GM06990 (cell line): ENCODE data around the gene F2RL2.

Source experiments
- DNase-seq: peaks from one replicate; pipeline ENCODE4 v3.0.0-alpha.2; 2011; ENCODE audit not compliant: insufficient read length; ENCODE audit errors: extremely low read depth
- H3K27me3 ChIP-seq: replicated peaks from 2 replicates; pipeline ENCODE4 v1.6.0; 2011; ENCODE audit warnings: low read length; ENCODE audit not compliant: control insufficient read depth, insufficient read depth
- H3K36me3 ChIP-seq: 2 replicates; pipeline ENCODE4 v1.5.1; 2011; ENCODE audit warnings: low read length; ENCODE audit not compliant: control insufficient read depth, insufficient read depth
- H3K4me3 ChIP-seq: replicated peaks from 2 replicates; pipeline ENCODE4 v1.5.1; 2011; ENCODE audit warnings: low read depth, mild to moderate bottlenecking, control low read depth, low read length
- TF ChIP-seq, protein P1 (sequence below): IDR thresholded peaks from 2 replicates; pipeline ENCODE4 v1.5.1; 2011; ENCODE audit warnings: low read length, control low read depth, mild to moderate bottlenecking, inconsistent platforms; ENCODE audit not compliant: insufficient read depth, poor library complexity, severe bottlenecking

The F2RL2 gene

DNA sequence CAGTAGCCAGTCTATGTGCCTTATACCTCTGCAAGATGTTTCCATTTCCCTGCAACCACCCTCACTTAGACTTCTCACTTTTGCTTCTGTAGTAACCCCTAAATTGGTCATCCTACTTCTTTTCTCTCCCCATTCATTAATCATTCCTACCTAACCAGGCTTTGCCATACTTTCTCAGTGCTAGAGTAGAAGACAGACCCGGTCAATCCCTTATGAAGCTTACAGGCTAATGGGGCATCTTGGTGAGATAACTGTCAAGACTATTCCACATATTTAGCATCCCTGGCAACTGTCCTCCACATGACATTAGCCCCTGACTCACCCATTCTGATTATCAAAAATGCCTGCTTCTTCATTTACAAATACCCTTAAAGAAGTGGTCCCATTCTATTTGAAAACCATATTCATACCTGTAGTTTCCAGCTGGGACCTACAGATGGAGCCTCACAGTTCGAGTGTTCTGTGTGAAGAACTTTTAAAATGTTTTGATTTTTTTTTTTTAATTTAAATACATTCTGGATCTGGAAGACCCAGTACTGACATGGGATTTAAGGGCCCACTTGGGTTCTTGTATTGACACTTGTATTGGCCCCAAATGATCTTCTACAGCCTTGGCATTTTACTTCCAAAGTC lies 21.0 kb downstream of the F2RL2 start:
- Histone ChIP-seq H3K4me3 (no peak overlapping the region), H3K36me3 (no peaks in the 10 kb centered on the region; the same call in 1 of the 2 replicates), H3K27me3 (no peaks in the 10 kb centered on the region)
- no peak for DNase-seq
- TF ChIP-seq, protein P1, sequence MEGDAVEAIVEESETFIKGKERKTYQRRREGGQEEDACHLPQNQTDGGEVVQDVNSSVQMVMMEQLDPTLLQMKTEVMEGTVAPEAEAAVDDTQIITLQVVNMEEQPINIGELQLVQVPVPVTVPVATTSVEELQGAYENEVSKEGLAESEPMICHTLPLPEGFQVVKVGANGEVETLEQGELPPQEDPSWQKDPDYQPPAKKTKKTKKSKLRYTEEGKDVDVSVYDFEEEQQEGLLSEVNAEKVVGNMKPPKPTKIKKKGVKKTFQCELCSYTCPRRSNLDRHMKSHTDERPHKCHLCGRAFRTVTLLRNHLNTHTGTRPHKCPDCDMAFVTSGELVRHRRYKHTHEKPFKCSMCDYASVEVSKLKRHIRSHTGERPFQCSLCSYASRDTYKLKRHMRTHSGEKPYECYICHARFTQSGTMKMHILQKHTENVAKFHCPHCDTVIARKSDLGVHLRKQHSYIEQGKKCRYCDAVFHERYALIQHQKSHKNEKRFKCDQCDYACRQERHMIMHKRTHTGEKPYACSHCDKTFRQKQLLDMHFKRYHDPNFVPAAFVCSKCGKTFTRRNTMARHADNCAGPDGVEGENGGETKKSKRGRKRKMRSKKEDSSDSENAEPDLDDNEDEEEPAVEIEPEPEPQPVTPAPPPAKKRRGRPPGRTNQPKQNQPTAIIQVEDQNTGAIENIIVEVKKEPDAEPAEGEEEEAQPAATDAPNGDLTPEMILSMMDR: peak; percentile 19

DNA sequence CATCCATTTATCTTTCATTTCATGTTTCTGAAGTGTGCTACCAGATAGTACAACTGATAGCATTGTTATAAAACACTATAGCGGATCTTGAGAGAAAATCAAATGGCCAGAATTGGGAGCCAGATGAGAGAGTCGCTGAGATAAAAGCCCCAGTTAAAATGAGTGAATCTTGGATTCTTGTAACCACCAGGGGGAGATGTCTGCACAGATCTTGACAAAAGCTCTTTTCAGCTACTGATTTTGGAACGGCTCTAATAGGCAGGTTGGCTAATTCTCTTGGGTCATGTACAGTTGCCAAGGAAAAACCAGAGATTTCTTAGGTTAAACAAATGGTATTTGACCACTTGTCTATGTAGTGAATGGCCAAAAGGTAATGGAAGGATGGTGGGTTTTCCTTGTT lies 21.7 kb downstream of the F2RL2 start:
- H3K4me3 ChIP-seq: no peak overlapping the region
- TF ChIP-seq, protein P1: peak; percentile 68
- H3K36me3 ChIP-seq: no peaks in the 10 kb centered on the region; the same call in 1 of the 2 replicates
- no peak for DNase-seq
- H3K27me3 ChIP-seq: no peaks in the 10 kb centered on the region

DNA sequence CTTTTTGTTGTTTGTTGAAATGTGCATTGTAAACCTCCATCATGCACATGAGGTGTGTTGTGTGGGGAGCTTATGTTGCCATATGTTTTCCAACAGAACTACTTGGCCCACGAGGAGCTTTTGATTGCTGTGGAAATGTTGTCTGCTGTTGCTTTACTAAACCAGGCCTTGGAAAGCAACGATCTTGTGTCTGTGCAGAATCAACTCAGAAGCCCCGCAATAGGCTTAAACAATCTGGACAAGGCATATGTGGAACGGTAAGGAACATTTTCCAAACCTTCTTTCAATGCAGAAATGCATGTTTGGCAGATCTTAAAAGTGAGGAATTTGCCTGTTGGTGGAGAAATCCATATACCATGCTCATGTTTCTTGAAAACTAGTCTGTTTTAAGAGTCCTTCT lies 22.5 kb downstream of the F2RL2 start:
- no peaks in the 10 kb centered on the region; the same call in 1 of the 2 replicates for H3K36me3 ChIP-seq
- no peak overlapping the region for H3K4me3 ChIP-seq
- TF ChIP-seq, protein P1: no peak
- no peaks in the 10 kb centered on the region for H3K27me3 ChIP-seq
- DNase-seq: no peak

DNA sequence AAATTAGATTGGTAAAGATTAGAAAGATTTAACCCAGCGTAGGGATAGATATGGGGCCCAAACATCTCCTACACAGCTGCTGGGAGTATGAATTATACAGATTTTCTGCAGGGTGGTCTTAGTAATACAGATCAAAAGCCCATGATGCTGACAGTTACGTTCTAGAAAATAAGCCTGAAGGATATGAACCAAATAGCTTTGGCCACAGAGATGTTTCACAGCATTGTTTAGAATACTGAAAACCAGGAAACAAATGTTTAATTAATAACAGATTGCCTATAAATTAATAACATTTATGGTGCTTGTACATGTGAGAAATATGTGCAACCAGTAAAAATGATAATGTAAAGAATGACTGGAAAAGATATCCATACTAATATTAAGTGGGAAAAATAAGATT lies 24.7 kb downstream of the F2RL2 start:
- no peaks in the 10 kb centered on the region for H3K27me3 ChIP-seq
- no peaks in the 10 kb centered on the region; the same call in 1 of the 2 replicates for H3K36me3 ChIP-seq
- TF ChIP-seq, protein P1: no peak
- H3K4me3 ChIP-seq: no peak overlapping the region
- DNase-seq: no peak

DNA sequence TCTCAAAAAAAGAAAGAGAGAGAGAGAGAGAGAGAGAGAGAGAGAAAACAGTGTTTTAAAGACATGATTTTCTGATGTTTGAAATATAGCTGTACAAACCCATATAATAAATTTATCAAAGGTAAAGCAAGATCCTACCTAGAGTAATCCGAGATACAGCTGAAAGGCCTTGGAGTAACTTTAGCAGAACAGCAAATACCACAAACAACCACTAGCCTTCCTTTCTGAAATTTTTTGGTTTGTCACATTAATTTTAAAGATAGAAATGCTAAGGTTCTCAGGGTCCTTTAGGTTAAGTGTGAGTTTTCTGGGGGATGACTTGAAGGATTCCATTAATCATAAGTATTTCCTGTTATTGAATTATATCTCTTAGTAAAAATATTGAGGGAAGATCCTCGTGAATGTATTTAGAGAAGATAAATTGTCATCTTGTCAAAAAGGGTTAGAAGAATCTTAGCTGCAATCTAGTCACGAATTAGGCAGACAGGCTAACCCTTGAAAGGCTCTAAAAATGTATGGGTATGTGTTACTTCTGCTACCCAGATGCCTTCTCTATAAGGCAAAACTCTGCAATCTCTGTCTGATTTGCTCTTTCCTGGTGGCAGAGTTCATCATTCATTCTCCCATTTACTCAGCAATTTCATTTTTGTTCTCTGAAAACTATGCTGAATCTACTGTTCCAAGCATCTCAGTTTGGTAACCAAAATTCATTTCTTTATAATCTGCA lies 27.3 kb downstream of the F2RL2 start:
- TF ChIP-seq, protein P1: no peak
- no peak for DNase-seq

DNA sequence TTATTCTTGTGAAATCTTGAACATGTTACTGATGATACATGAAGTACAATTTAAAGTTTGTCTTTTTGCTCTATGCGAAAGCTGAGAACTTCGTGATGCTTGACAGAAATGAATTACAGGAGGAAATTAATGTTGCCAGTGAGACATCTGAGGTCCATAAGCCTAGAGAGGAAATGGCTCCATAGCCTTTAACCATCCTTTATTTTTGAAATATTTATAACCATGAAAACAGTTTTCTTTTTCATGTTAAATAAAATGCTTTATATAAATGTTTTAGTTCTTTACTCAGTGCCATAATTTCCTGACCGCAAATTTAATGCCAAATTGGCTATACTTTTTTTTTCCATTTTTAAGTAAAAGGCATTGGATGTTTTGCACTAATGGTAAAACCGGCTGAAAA lies 29.1 kb downstream of the F2RL2 start:
- H3K4me3 ChIP-seq: no peak overlapping the region
- no peak for DNase-seq
- no peaks in the 10 kb centered on the region; the same call in 1 of the 2 replicates for H3K36me3 ChIP-seq
- TF ChIP-seq, protein P1: no peak
- no peaks in the 10 kb centered on the region for H3K27me3 ChIP-seq

More for the DNA sequence above, 27.3 kb downstream of the F2RL2 start:
- Histone ChIP-seq H3K4me3 (no peak overlapping the region), H3K27me3 (no peaks in the 10 kb centered on the region), H3K36me3 (no peaks in the 10 kb centered on the region; the same call in 1 of the 2 replicates)
